Renal cortical epithelial cell (primary cell): ENCODE results near the gene ANXA2. TPM values are rescaled to one million over a fixed set of nuclear protein-coding genes. Genes with fewer than 3 reads are reported as not detected.
A peak's percentile ranks its signal among the peaks of the same experiment; 100 is the strongest.
"Not testable (repeated sequence)": the region's sequence is repeated elsewhere in the genome, so short reads cannot be mapped to it uniquely, and the experiment has no call there.

Experiments used
- DNase-seq: peaks from one replicate; pipeline ENCODE4 v3.0.0-alpha.2; 2011; ENCODE audit warnings: low read depth
- total RNA-seq: library from RNA; depleted of rRNA; stranded (reverse); fragments of >200 nt; gene quantifications from 2 replicates; pipeline ENCODE4 v1.2.3, GENCODE V29; 2014

Gene ANXA2
- total RNA-seq, 1 donor from 2014 or later: 3,594 TPM

DNA sequence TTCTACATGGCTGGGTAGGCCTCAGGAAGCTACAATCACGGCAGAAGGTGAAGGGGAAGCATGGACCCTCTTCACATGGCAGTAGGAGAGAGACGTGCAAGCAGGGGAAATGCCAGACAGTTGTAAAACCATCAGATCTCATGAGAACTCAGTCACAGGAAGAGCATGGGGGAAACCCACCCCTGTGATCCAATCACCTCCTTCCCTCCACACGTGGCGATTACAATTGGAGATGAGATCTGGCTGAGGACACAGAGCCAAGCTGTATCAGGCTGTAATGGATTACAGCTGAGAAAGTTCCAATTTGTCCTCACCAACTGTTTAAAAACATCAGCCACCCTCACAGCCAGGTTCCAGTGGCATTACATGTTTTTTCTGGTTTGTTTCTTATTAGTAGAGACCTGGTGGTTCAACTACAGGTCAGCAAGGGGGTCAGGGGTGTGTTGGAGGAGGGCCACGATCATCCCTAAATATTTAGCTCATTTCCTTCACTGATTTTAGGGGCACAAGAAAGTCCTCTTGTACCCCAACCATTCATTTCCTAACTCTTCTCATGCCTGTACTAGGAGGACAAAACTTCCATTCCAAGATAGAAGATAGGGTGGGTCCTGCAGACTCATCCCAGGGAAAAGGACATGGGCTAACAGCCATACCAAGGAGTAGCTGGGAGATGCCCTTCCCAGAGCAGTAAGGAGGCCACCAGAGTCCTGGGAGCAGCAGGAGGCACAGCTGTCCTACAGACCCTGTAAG, 54.4 kb downstream of the ANXA2 start:
- no peak for DNase-seq

- DNase-seq: no peak
These were observed 57.4 kb downstream of the ANXA2 start for GRCh38 chr15:60340207-60340921.

GRCh38 chr15:60339236-60339635, 58.5 kb downstream of the ANXA2 start:
- DNase-seq: no peak

GRCh38 chr15:60338810-60339209, 59.0 kb downstream of the ANXA2 start:
- DNase-seq: no peak

DNA sequence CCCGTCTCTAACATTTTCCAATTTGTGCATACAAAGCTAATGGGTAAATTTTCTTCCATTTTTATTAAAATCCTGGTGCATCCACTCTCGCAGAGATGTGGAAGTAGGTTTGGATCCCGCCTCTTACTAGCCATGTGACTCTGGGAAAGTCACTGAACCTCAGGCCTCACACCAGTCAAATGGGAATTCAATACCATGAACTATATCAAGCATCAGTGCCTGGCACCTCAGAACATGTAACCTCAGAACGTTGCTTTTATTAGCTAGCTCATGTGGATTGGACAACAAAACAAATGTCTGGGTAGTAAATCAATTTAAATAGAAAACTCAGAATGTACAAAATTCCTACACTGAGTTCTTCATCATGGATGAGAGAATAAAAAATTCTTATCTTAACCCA, 60.7 kb downstream of the ANXA2 start:
- no peak for DNase-seq

DNA sequence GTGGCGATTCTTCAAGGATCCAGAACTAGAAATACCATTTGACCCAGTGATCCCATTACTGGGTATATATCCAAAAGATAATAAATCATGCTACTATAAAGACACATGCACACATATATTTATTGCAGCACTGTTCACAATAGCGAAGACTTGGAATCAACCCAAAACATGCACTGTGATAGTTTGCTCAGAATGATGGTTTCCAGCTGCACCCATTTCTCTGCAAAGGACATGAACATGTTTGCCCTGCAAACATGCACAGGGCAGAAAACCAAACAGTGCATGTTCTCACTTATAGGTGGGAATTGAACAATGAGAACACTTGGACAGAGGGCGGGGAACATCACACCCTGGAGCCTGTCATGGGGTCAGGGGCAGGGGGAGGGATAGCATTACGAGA, 62.5 kb downstream of the ANXA2 start:
- DNase-seq: not testable (repeated sequence)

DNA sequence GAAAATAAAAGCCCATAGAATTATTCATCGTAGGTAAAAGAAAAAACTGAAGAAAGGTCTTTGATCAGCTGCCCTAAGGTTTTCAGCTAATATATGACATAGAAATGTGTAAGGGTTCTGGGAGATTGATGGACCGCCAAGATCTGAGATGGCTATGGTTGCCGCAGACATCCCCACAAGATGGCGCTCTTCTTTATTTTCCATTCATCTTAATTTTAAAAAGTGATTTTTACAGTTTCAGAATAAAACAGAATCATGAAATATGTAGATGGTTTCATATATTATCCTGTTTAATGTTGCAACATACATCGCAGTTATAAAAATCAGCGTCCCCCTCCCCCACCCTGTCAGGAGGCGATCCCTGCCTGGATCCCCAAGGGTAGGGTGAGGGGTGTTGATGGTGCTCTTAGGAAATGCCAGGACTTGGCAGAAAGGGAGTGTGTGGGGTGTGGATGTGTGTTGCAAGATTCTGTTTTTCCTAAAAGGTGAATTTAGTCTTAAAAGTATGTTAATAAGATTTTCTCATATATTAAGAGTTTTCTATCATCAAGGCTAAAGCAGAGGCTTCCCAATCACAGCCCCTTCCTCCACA, 68.8 kb downstream of the ANXA2 start:
- DNase-seq: no peak

DNA sequence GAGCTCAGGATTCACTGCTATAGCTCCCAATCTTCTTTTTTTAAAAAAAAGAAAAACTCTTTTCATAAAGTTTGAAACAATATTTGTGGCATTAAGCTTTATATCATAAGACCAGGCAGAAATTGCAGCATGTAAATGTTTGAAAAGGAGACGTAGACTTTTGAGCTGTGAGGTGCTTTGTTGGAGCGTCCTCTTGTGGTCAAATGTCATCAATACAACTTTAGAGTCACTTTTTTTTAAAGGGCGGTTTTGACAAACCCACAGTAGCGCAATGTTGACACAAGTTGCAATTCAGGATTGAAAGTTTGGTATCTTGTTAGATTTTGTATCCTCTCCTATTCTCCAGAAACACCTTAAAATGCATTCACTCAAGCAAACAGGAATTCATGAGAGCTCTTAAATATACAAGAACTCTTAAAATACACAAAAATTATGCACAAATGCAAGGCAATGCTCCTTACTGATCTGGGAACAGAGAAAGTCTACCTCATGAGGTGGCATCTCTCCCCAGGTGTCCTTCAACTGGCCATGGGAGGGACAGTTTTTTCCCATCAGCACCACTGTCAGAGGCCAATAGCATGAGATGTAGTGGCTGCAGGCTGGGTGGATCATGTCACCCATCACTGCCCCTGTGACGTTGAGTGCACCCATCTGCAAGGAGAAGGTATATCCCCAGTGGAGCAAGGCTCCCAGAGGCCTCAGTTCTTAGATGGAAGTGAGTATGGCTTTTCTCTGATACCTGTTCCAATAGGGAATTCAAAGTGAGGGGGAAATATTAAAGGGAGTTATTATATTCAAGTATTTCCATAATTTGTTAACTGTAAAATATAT, 70.7 kb downstream of the ANXA2 start:
- DNase-seq: peak; percentile 55

GRCh38 chr15:60326343-60326742, 71.4 kb downstream of the ANXA2 start:
- DNase-seq: no peak

DNA sequence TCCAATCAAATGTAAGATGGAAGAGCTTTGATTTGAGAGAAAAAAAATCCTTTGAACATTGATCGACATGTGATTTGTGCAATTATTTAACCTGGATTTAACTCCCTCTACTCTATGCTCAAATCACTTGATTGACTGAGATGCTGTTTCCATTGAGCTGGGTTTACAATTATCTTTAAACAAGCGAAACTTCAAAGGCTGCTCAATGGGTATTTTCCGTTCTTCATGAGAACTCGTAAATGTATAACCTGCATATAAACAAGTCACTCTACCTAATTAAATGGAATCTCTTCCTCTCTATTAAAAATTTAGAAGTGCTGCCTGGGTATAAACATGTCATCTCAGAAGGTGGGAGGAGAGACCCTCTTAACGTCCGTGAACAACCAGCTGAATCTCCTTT, 71.9 kb downstream of the ANXA2 start:
- DNase-seq: no peak

GRCh38 chr15:60324706-60325438, 72.9 kb downstream of the ANXA2 start:
- no peak for DNase-seq

GRCh38 chr15:60323322-60323721, 74.5 kb downstream of the ANXA2 start:
- no peak for DNase-seq

GRCh38 chr15:60320365-60320764, 77.4 kb downstream of the ANXA2 start:
- DNase-seq: no peak

DNA sequence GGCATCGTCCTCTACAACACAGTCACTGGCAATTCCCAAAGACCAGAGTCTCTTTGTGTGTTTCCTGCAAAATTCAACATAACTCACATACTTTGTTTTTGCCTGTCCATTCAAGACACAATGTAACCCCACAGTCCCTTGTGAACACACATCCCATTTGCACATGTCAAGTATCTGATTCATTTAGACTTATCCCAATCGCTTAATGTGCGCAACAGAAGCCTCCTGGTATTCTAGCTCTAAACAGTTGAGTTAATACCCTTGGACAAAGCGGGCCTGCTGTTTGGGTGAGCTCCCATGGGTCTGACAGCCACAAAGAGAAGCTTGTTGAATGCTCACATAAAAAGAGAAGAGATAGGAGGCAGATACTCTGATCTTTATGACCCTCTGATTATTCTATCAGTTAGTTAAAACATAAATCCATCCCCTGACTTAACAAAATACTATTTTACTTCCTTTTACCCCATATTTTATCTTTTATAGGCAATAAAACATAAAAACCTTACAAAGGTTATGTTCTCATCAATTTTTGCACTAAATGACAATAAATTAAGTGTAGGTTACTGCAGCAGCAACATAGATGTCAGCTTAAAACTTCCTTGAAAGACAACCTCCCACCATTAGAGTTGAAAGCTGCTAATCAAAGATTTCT, 79.4 kb downstream of the ANXA2 start:
- no peak for DNase-seq

DNA sequence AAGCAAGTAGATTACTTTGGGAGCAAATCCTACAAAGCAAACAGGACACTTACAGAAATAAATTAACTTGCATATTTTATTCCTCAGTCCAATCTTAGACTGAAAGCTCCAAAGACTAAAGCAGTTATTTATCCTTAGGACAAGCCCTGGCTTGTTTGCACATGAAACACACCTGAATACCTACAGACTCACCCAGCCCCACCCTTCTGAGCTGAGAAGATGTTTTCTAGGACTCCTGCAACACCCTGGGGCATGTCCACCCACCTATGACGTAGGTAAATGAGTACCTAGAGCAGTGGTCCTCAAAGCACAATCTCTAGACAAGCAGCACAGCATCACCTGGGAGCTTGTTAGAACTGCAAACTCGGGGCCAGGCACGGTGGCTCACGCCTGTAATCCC, 80.8 kb downstream of the ANXA2 start:
- DNase-seq: no peak

DNA sequence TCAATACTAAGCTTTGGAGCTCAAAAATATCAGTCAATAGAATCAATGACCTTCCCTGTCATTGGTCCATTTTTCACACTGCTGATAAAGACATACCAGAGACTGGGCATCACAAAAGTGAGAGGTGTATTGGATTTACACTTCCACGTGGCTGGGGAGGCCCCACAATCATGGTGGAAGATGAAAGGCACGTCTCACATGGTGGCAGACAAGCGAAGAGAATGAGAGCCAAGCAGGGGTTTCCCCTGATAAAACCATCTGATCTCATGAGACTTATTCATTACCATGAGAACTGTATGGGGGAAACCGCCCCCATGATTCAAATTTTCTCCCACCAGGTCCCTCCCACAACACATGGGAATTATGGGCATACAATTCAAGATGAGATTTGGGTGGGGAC, 81.9 kb downstream of the ANXA2 start:
- DNase-seq: no peak

DNA sequence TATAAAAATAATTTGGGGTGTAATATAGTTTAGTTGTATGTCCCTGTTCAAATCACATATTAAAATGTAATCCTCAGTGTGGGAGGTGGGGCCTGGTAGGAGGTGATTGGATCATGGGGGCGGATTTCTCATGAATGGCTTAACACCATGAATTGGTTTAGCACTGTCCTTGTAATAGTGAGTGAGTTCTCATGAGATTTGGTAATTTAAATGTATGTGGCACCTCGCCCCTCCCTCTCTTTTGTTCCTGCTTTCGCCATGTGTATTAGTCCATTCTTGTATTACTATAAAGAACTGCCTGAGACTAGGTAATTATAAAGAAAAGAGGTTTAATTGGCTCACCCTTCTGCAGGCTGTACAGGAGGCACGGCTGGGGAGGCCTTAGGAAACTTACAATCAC, 83.9 kb downstream of the ANXA2 start:
- no peak for DNase-seq

GRCh38 chr15:60307034-60307433, 90.8 kb downstream of the ANXA2 start:
- no peak for DNase-seq

DNA sequence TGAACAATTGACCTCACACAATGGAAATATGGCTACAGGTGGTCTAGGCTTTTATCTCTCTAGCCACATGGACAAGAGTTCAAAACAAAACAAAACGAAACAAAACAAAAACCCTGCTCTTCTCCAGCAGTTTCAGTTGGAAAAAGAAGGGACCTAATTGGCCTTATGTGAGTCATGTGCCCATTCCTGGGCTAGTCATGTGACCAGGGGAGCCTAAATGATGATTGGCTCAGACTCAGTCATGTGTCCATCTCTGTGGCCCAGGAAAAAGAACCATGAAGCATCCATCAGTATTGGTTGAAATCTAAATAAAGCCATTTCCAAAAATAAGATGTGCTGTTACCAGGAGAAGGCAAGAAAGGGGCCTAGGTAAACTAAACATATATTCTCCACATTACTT, 96.8 kb downstream of the ANXA2 start:
- DNase-seq: no peak

DNA sequence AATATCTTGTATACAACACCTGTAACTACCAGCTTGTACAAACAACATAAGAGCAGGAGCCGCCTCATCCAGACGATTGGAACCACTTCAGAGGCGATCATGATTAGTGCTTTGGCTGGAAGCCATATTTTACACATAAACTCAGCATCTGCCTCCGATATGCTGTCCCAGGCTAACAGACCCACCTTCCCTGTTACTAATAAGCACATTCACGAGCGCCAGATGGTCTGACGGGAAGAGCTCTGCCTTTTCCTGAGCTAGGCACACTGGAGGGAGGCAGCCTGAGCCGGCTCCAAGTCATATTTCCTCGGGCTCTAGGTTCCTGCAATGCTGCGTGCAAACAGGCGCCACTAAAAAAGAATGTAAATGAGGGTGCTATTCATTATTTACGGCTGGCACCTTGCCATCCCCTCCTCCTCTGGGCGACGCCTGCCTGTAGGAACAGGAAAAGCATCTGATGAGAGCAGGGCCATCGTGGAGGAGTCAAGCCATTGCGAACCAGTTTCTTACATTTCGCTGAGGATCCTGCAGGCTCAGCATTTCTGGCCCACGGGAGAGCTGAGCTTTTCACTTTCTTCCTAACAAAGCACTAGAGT, 98.2 kb downstream of the ANXA2 start:
- DNase-seq: peak; percentile 38
